ENCODE results near the gene SLC22A2.

The SLC22A2 gene

DNA sequence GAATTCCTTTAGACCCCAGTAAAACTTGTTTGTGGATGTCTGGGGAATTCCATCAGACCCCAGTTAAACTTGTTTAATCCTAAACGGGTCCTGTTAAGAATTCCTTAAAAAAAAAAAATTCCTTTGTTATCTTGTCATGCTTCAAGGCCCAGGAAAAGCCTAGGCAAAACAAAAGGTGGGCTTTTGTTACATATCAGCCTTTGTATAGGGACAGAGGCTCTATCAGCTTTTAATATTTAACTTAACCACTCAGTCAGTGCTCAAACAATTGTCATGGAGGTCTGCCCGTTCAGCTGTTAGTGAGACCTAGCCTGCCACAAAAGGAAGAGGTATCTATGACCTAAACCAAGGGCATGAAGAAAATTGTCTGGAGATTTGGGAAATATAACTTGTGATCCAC, 83.9 kb downstream of the SLC22A2 start:
- H3K9ac ChIP-seq (ENCODE audit: low read length), result no peak overlapping the region
- no peaks in the 10 kb centered on the region for H3K36me3 ChIP-seq (ENCODE audit: control insufficient read depth, insufficient read depth, low read length)
- peak overlapping the region; percentile 31 for H2BK5ac ChIP-seq (ENCODE audit: low read length)
- no peak overlapping the region for H3K4me3 ChIP-seq (ENCODE audit: low read length)
- H3K23ac ChIP-seq (ENCODE audit: low read length), result no peak overlapping the region
- no peaks in the 10 kb centered on the region for H3K79me1 ChIP-seq (ENCODE audit: low read length)
- DNase-seq, result peak; percentile 72
- H3K4ac ChIP-seq (ENCODE audit: low read depth, low read length), result peak overlapping the region; percentile 87
- H3K4me2 ChIP-seq (ENCODE audit: low read length), result no peak overlapping the region
- H3K79me2 ChIP-seq (ENCODE audit: control insufficient read depth, insufficient read depth, low read length), result no peaks in the 10 kb centered on the region
- no peaks in the 10 kb centered on the region for H3K27me3 ChIP-seq (ENCODE audit: insufficient read depth, low read length, poor library complexity)
- peak overlapping the region; percentile 71 for H3K27ac ChIP-seq (ENCODE audit: low read depth, low read length)
- no peak overlapping the region for H4K5ac ChIP-seq (ENCODE audit: low read length)
- no CpG with 5 or more reads among the region's 2 CpGs for WGBS (ENCODE audit: extremely low coverage, insufficient coverage, low lambda C conversion rate)
- peak overlapping the region; percentile 38 for H2BK120ac ChIP-seq (ENCODE audit: low read depth, low read length)
- H3K4me1 ChIP-seq (ENCODE audit: control insufficient read depth, low read depth, low read length), result peaks cover 6% of the 10 kb centered on the region
- H3K18ac ChIP-seq (ENCODE audit: low read length), result peak overlapping the region; percentile 31
- H4K8ac ChIP-seq (ENCODE audit: low read depth, low read length), result no peak overlapping the region
- H2BK15ac ChIP-seq (replicated peaks; ENCODE audit: low read depth), result no peak overlapping the region
- H3K56ac ChIP-seq (ENCODE audit: low read length), result peak overlapping the region; percentile 62
- no peak overlapping the region for H2AK5ac ChIP-seq (ENCODE audit: low read length)

DNA sequence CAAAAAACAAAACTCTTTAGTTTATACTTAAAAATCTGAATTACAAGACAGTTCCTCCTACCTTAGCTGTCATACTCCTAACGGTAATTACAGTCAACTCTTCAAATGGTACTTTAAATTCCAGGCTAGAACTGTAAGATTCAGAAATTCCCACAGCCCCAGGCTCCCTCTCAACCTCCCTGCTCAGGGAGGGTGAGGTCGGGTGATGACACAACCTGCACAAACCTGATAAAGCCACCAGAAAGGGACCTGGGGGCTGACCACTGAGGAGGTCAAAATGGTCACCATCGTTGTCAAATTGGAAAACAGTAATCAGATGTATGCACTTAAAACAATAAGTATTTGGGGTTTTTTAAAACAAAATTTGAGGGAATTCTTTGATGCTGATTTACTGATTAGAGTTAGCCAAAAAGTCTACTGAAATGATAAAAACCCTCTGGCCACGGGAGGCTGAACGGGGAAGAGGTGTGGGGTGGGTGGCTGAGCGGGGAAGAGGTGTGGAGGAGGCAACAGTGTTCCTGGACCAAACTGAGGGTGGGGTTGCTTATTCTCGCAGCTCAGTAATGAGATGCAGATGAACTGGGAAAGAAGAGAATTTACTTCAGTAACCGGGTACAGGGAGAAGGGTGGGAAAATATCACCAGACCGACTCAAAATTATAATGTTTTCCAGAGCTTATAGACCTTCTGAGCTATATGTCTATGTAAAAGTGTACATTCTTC, 84.7 kb downstream of the SLC22A2 start:
- no CpG with 5 or more reads among the region's 9 CpGs for WGBS (ENCODE audit: extremely low coverage, insufficient coverage, low lambda C conversion rate)
- H4K8ac ChIP-seq (ENCODE audit: low read depth, low read length), result no peak overlapping the region

DNA sequence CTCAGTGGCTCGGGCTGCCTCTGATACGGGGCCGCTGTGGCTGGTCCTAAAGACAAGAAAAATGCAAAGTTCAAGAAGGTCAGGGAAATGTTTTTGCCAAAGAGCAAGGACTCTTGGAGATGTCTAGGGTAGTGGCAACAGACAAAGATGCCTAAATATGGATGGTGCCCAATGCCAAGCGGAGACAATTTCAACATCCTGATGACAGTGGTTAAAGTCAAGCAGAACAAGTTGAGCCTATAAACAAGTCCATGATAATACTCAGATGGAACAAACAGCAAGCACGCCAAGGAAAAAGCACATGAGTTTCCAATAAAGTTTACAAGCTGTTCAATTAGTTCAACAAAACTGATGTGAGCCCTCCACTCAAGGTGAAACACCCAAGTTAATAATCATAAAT, 85.9 kb downstream of the SLC22A2 start:
- no peaks in the 10 kb centered on the region for H3K36me3 ChIP-seq (ENCODE audit: control insufficient read depth, insufficient read depth, low read length)
- no peak overlapping the region for H3K18ac ChIP-seq (ENCODE audit: low read length)
- no peak overlapping the region for H2BK120ac ChIP-seq (ENCODE audit: low read depth, low read length)

More for the DNA sequence above, 84.7 kb downstream of the SLC22A2 start:
- Histone ChIP-seq H3K27ac (ENCODE audit: low read depth, low read length) (peak overlapping the region; percentile 24), H3K4me3 (ENCODE audit: low read length) (no peak overlapping the region), H2AK5ac (ENCODE audit: low read length) (no peak overlapping the region), H4K5ac (ENCODE audit: low read length) (no peak overlapping the region), H3K9ac (ENCODE audit: low read length) (no peak overlapping the region), H2BK5ac (ENCODE audit: low read length) (no peak overlapping the region), H3K18ac (ENCODE audit: low read length) (no peak overlapping the region), H3K4ac (ENCODE audit: low read depth, low read length) (no peak overlapping the region), H3K4me2 (ENCODE audit: low read length) (no peak overlapping the region), H3K23ac (ENCODE audit: low read length) (no peak overlapping the region), H3K79me2 (ENCODE audit: control insufficient read depth, insufficient read depth, low read length) (no peaks in the 10 kb centered on the region), H3K4me1 (ENCODE audit: control insufficient read depth, low read depth, low read length) (peaks cover 6% of the 10 kb centered on the region), H2BK15ac (replicated peaks; ENCODE audit: low read depth) (no peak overlapping the region), H3K27me3 (ENCODE audit: insufficient read depth, low read length, poor library complexity) (no peaks in the 10 kb centered on the region), H3K79me1 (ENCODE audit: low read length) (no peaks in the 10 kb centered on the region), H2BK120ac (ENCODE audit: low read depth, low read length) (no peak overlapping the region), H3K36me3 (ENCODE audit: control insufficient read depth, insufficient read depth, low read length) (no peaks in the 10 kb centered on the region), H3K56ac (ENCODE audit: low read length) (peak overlapping the region; percentile 43)
- DNase-seq, result peak; percentile 59

DNA sequence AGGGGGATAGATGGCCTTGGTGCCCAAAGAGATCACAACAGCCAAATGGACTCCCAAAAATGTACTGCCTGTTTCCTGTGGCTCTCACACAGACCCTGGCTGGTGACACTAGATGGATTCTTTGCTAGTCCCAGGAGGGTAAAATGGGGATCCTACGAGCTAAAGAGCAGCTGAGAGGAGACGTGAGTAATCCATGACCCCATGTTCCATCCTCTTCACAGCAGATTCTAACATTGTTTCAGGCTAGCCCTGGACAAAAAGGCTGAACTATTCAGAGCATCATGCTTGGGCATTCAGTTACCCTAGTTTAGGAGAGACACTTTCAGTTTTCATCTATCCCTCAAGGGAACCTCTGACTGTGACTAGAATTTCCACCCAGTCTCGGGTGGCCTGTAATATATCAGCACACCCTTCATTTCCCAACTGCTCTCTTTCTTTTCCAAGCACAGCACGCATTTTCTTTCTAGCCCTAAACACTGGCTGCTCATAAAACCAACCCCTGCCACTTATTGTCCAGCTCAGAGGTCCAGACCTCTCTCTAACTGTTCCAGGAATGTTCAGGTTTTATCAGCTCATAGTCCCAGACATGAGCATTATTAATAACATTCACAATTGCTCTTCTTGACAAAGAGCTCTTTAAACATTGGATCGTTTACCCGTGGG, 88.5 kb downstream of the SLC22A2 start:
- Histone ChIP-seq H3K4me2 (ENCODE audit: low read length) (no peak overlapping the region), H4K8ac (ENCODE audit: low read depth, low read length) (no peak overlapping the region), H2BK15ac (replicated peaks; ENCODE audit: low read depth) (no peak overlapping the region), H4K5ac (ENCODE audit: low read length) (no peak overlapping the region), H3K79me1 (ENCODE audit: low read length) (no peaks in the 10 kb centered on the region), H3K18ac (ENCODE audit: low read length) (no peak overlapping the region), H3K4ac (ENCODE audit: low read depth, low read length) (no peak overlapping the region), H3K23ac (ENCODE audit: low read length) (no peak overlapping the region), H3K4me3 (ENCODE audit: low read length) (no peak overlapping the region), H3K9ac (ENCODE audit: low read length) (no peak overlapping the region), H2BK5ac (ENCODE audit: low read length) (no peak overlapping the region), H3K27me3 (ENCODE audit: insufficient read depth, low read length, poor library complexity) (no peaks in the 10 kb centered on the region), H2BK120ac (ENCODE audit: low read depth, low read length) (no peak overlapping the region), H2AK5ac (ENCODE audit: low read length) (no peak overlapping the region), H3K36me3 (ENCODE audit: control insufficient read depth, insufficient read depth, low read length) (no peaks in the 10 kb centered on the region), H3K56ac (ENCODE audit: low read length) (no peak overlapping the region), H3K4me1 (ENCODE audit: control insufficient read depth, low read depth, low read length) (peaks cover 6% of the 10 kb centered on the region), H3K27ac (ENCODE audit: low read depth, low read length) (no peak overlapping the region), H3K79me2 (ENCODE audit: control insufficient read depth, insufficient read depth, low read length) (no peaks in the 10 kb centered on the region)
- WGBS (ENCODE audit: extremely low coverage, insufficient coverage, low lambda C conversion rate), result no CpG with 5 or more reads among the region's 6 CpGs
- no peak for DNase-seq

More for the DNA sequence above, 85.9 kb downstream of the SLC22A2 start:
- H3K4me1 ChIP-seq (ENCODE audit: control insufficient read depth, low read depth, low read length), result peaks cover 6% of the 10 kb centered on the region
- no peak overlapping the region for H2BK15ac ChIP-seq (replicated peaks; ENCODE audit: low read depth)
- H3K9ac ChIP-seq (ENCODE audit: low read length), result no peak overlapping the region
- no peak overlapping the region for H3K4me3 ChIP-seq (ENCODE audit: low read length)
- DNase-seq, result no peak
- no peaks in the 10 kb centered on the region for H3K79me1 ChIP-seq (ENCODE audit: low read length)
- H3K56ac ChIP-seq (ENCODE audit: low read length), result no peak overlapping the region
- no peak overlapping the region for H3K27ac ChIP-seq (ENCODE audit: low read depth, low read length)
- H3K27me3 ChIP-seq (ENCODE audit: insufficient read depth, low read length, poor library complexity), result no peaks in the 10 kb centered on the region
- no peak overlapping the region for H4K8ac ChIP-seq (ENCODE audit: low read depth, low read length)
- H3K79me2 ChIP-seq (ENCODE audit: control insufficient read depth, insufficient read depth, low read length), result no peaks in the 10 kb centered on the region
- WGBS (ENCODE audit: extremely low coverage, insufficient coverage, low lambda C conversion rate), result no CpG with 5 or more reads among the region's 5 CpGs
- H3K23ac ChIP-seq (ENCODE audit: low read length), result no peak overlapping the region
- no peak overlapping the region for H2BK5ac ChIP-seq (ENCODE audit: low read length)
- H4K5ac ChIP-seq (ENCODE audit: low read length), result no peak overlapping the region
- no peak overlapping the region for H2AK5ac ChIP-seq (ENCODE audit: low read length)
- H3K4me2 ChIP-seq (ENCODE audit: low read length), result no peak overlapping the region
- no peak overlapping the region for H3K4ac ChIP-seq (ENCODE audit: low read depth, low read length)

DNA sequence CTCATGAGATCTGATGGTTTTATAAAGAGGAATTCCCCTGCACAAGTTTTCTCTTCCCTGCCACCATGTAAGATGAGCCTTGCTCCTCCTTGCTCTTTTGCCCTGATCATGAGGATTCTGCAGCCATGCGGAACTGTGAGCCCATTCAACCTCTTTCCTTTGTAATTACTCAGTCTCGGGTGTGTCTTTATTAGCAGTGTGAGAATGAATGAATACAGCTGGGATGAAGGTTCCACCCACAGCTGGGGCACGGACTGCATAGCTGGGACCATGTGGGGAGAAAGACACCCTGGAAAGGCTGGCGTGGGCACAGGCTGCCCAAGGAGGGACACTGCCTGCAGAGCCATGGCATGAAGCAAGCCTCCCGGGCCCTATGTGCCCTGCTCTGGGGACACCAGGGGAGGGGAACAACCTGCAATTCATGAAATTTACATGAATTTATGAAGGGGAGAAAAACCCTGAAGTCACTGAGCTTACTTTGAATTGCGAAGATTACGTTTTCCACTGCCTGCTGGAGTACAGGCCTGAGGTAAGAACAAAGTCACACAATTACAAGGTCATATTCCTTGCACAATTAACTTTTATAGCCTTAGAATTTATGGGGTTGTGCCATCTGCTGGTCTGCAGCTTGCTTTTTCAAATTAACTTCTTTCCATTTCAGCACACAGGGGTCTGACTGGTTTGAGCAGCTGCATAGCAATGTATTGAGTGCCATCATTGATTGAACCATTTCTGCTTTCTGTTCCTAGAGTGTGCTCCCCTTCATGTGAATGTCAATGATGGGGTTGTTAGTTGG, 90.8 kb downstream of the SLC22A2 start:
- H2BK120ac ChIP-seq (ENCODE audit: low read depth, low read length), result no peak overlapping the region
- no peak overlapping the region for H3K18ac ChIP-seq (ENCODE audit: low read length)
- H4K8ac ChIP-seq (ENCODE audit: low read depth, low read length), result no peak overlapping the region
- no peak overlapping the region for H3K4me2 ChIP-seq (ENCODE audit: low read length)
- no peak overlapping the region for H3K56ac ChIP-seq (ENCODE audit: low read length)
- no peak overlapping the region for H2BK15ac ChIP-seq (replicated peaks; ENCODE audit: low read depth)
- H3K4me3 ChIP-seq (ENCODE audit: low read length), result no peak overlapping the region
- H3K4me1 ChIP-seq (ENCODE audit: control insufficient read depth, low read depth, low read length), result no peaks in the 10 kb centered on the region
- H2BK5ac ChIP-seq (ENCODE audit: low read length), result no peak overlapping the region
- H2AK5ac ChIP-seq (ENCODE audit: low read length), result no peak overlapping the region
- H4K5ac ChIP-seq (ENCODE audit: low read length), result no peak overlapping the region
- no peak overlapping the region for H3K27ac ChIP-seq (ENCODE audit: low read depth, low read length)
- no peaks in the 10 kb centered on the region for H3K79me1 ChIP-seq (ENCODE audit: low read length)
- no peak overlapping the region for H3K23ac ChIP-seq (ENCODE audit: low read length)
- H3K36me3 ChIP-seq (ENCODE audit: control insufficient read depth, insufficient read depth, low read length), result no peaks in the 10 kb centered on the region
- H3K27me3 ChIP-seq (ENCODE audit: insufficient read depth, low read length, poor library complexity), result no peaks in the 10 kb centered on the region
- no peak overlapping the region for H3K9ac ChIP-seq (ENCODE audit: low read length)
- no CpG with 5 or more reads among the region's 7 CpGs for WGBS (ENCODE audit: extremely low coverage, insufficient coverage, low lambda C conversion rate)
- no peak for DNase-seq
- no peak overlapping the region for H3K4ac ChIP-seq (ENCODE audit: low read depth, low read length)
- H3K79me2 ChIP-seq (ENCODE audit: control insufficient read depth, insufficient read depth, low read length), result no peaks in the 10 kb centered on the region

Measured in mesendoderm (in vitro differentiated cells).